Parathyroid adenoma (tissue), 2 donors: ENCODE results near the gene CLEC12A.

Source experiments
- H2AFZ ChIP-seq: fragments of 300-600 bp; sonication (generic); one replicate; pipeline ENCODE4 v1.7.0; 2017; ENCODE audit warnings: antibody characterized with exemption, mild to moderate bottlenecking
- H3K27ac ChIP-seq: fragments of 300-600 bp; sonication (generic); one replicate; pipeline ENCODE4 v1.7.0; 2017
- H3K27me3 ChIP-seq: fragments of 300-600 bp; sonication (generic); one replicate; pipeline ENCODE4 v1.7.0; 2017; ENCODE audit warnings: low read length; ENCODE audit not compliant: control insufficient read depth, insufficient read depth
- H3K36me3 ChIP-seq: fragments of 300-600 bp; sonication (generic); one replicate; pipeline ENCODE4 v1.7.0; 2017; ENCODE audit warnings: low read length; ENCODE audit not compliant: control insufficient read depth, insufficient read depth
- H3K4me1 ChIP-seq: fragments of 300-600 bp; sonication (generic); one replicate; pipeline ENCODE4 v1.7.0; 2017; ENCODE audit warnings: control low read depth
- H3K4me2 ChIP-seq: fragments of 300-600 bp; sonication (generic); one replicate; pipeline ENCODE4 v1.7.0; 2017; ENCODE audit warnings: low read length
- H3K4me3 ChIP-seq: fragments of 300-600 bp; sonication (generic); one replicate; pipeline ENCODE4 v1.7.0; 2017; ENCODE audit warnings: low read depth, low read length
- H3K79me2 ChIP-seq: fragments of 300-600 bp; sonication (generic); one replicate; pipeline ENCODE4 v1.7.0; 2017; ENCODE audit warnings: control low read depth
- H3K9ac ChIP-seq: fragments of 300-600 bp; sonication (generic); one replicate; pipeline ENCODE4 v1.7.0; 2017; ENCODE audit warnings: mild to moderate bottlenecking
- H3K9me3 ChIP-seq: fragments of 300-600 bp; sonication (generic); one replicate; pipeline ENCODE4 v1.7.0; 2017; ENCODE audit warnings: low read length; ENCODE audit not compliant: control insufficient read depth
- TF ChIP-seq, protein P1 (sequence below): fragments of 300-600 bp; sonication (generic); IDR thresholded peaks from one replicate; pipeline ENCODE4 v1.7.0; 2017; ENCODE audit warnings: antibody characterized with exemption, mild to moderate bottlenecking
- donor health status: primary hyperparathyroidism.

Gene CLEC12A

DNA sequence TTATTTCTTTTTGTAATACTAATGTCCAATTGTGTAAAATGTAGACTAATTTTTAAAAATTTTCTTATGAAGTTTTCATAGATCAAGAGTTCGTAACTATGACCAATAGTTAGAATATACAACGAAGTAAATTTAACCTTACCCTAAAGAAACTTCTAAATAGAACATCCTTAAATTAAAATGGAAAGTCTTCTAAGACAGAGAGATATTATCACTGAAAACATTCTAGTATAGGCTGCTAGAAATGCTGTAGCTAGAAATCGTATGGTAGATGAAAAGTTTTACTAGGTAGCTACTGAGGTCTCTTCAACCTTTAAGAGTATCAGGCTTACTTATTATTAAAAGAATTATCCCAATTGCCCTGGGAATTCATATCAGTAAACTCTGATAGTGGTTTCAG, 40.0 kb upstream of the CLEC12A start:
- H3K4me1 ChIP-seq = peaks cover 2% of the 10 kb centered on the region
- H3K79me2 ChIP-seq = no peaks in the 10 kb centered on the region
- no peak overlapping the region for H3K27ac ChIP-seq
- H3K9ac ChIP-seq = no peak overlapping the region
- TF ChIP-seq, protein P1, sequence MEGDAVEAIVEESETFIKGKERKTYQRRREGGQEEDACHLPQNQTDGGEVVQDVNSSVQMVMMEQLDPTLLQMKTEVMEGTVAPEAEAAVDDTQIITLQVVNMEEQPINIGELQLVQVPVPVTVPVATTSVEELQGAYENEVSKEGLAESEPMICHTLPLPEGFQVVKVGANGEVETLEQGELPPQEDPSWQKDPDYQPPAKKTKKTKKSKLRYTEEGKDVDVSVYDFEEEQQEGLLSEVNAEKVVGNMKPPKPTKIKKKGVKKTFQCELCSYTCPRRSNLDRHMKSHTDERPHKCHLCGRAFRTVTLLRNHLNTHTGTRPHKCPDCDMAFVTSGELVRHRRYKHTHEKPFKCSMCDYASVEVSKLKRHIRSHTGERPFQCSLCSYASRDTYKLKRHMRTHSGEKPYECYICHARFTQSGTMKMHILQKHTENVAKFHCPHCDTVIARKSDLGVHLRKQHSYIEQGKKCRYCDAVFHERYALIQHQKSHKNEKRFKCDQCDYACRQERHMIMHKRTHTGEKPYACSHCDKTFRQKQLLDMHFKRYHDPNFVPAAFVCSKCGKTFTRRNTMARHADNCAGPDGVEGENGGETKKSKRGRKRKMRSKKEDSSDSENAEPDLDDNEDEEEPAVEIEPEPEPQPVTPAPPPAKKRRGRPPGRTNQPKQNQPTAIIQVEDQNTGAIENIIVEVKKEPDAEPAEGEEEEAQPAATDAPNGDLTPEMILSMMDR = no peak
- H2AFZ ChIP-seq = no peak overlapping the region
- no peaks in the 10 kb centered on the region for H3K36me3 ChIP-seq
- no peaks in the 10 kb centered on the region for H3K27me3 ChIP-seq
- H3K9me3 ChIP-seq = no peaks in the 10 kb centered on the region
- no peak overlapping the region for H3K4me2 ChIP-seq
- no peak overlapping the region for H3K4me3 ChIP-seq

DNA sequence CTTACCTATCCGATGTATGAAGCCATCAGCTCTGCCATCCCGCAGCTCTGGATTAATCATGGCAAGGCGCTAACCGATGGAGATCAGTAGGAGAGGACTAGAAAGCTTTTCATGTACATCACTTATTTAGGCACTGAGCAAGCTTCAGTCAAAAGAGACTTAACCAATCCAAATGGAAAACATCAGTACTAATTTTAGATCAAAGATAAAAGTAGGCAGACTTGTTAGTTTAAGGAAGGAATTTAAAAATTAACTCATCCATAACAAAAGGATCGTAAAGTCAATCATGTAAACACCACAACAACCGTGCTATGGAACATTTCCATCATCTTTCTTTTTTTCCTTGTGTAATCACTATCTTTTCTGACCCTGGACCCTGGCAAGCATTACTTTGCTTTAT, 38.9 kb upstream of the CLEC12A start, which contains the start of gene CLEC2A:
Gene CLEC2A (minus strand): TSS at position 101 of the 400 bp plus-strand sequence. CDS start 41 bp downstream, at position 60.
- H3K9me3 ChIP-seq = no peaks in the 10 kb centered on the region
- H3K9ac ChIP-seq = no peak within 1 kb of the TSS
- H3K4me3 ChIP-seq = no peak within 1 kb of the TSS
- no peaks in the 10 kb centered on the region for H3K79me2 ChIP-seq
- peaks cover 2% of the 10 kb centered on the region for H3K4me1 ChIP-seq
- H3K27ac ChIP-seq = no peak within 1 kb of the TSS
- no peaks in the 10 kb centered on the region for H3K27me3 ChIP-seq
- H3K36me3 ChIP-seq = no peaks in the 10 kb centered on the region
- H3K4me2 ChIP-seq = no peak within 1 kb of the TSS
- no peak within 1 kb of the TSS for H2AFZ ChIP-seq
- TF ChIP-seq, protein P1 = no peak

DNA sequence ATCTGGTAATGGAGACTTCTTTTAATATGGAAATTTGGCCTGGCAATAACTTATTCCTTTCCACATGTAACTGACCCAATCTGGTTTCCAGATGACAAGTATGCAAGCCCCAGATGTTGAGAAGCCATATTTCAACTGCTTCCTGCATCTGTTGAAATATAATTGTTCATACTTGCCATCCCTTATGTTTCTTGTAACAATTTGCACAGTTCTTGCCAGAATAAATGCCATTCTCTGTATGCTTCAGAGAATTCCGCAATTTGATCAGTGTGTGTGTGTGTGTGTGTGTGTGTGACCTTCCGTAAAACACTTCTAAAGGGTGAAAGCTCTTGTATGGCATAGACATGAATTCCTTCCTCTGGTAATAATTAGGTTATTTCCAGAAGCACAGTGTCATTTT, 37.3 kb upstream of the CLEC12A start:
- Histone ChIP-seq H2AFZ (no peak overlapping the region), H3K4me3 (no peak overlapping the region), H3K9ac (no peak overlapping the region), H3K4me2 (no peak overlapping the region), H3K36me3 (no peaks in the 10 kb centered on the region), H3K79me2 (no peaks in the 10 kb centered on the region), H3K9me3 (no peaks in the 10 kb centered on the region), H3K27ac (no peak overlapping the region), H3K27me3 (no peaks in the 10 kb centered on the region), H3K4me1 (peaks cover 2% of the 10 kb centered on the region)
- TF ChIP-seq, protein P1 = no peak

DNA sequence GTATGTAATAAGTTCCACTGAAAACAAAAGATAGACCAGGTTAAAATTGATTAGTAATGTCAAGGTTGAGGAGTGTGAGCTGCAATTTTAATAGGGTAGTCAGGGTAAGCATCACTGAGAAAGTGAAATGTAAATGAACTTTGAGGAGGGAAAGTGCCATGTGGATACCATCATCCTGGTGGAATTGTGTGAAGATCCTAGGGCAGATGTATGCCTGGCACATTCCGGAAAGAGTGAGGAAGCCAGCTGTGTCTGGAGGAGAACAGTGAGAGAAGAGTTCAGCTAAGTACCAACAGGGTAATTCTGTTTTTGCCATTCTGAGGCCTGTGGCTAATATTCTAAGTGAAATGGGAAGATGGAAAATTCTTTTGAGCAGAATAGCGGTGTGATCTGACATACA, 36.2 kb upstream of the CLEC12A start:
- Histone ChIP-seq H2AFZ (no peak overlapping the region), H3K9ac (no peak overlapping the region), H3K27ac (no peak overlapping the region), H3K79me2 (no peaks in the 10 kb centered on the region), H3K4me1 (peaks cover 2% of the 10 kb centered on the region), H3K9me3 (no peaks in the 10 kb centered on the region), H3K36me3 (no peaks in the 10 kb centered on the region), H3K4me2 (no peak overlapping the region), H3K4me3 (no peak overlapping the region), H3K27me3 (no peaks in the 10 kb centered on the region)
- TF ChIP-seq, protein P1 = no peak

DNA sequence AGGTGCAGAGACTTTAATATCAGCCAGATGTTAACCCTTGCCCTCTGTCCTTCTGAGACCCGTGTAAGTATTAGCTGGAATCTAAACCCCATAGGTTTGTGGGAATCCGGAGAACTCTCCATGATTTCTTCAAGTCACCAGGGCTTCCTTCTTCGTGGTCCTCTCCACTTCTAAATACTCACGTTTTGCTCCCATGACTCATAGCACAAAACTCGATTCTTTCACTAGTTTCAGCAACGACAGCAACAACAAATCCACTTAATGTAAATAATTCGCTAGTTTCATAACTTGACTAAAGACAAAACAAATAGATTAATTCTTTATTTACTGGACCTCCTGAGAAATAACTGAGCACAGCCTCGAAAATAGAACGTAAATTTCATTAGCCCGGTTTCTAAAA, 34.6 kb upstream of the CLEC12A start:
- TF ChIP-seq, protein P1 = no peak
- no peaks in the 10 kb centered on the region for H3K27me3 ChIP-seq

More for the DNA sequence above, 34.6 kb upstream of the CLEC12A start:
- Histone ChIP-seq H3K9me3 (no peaks in the 10 kb centered on the region), H3K79me2 (no peaks in the 10 kb centered on the region), H3K4me1 (peaks cover 2% of the 10 kb centered on the region), H3K4me3 (no peak overlapping the region), H3K36me3 (no peaks in the 10 kb centered on the region), H3K27ac (no peak overlapping the region), H3K4me2 (no peak overlapping the region), H3K9ac (no peak overlapping the region), H2AFZ (no peak overlapping the region)
